H9 (cell line): ENCODE results near the gene MYO1E. TPM values are rescaled to one million over a fixed set of nuclear protein-coding genes. Genes with fewer than 3 reads are reported as not detected.

Experiments used
- DNase-seq: peaks from one replicate; pipeline ENCODE4 v3.0.0-alpha.2; 2017
- H2AFZ ChIP-seq: one replicate; pipeline ENCODE4 v1.6.1; 2013; ENCODE audit warnings: mild to moderate bottlenecking, low read length, control low read depth, moderate library complexity
- H2AK5ac ChIP-seq: 2 replicates; pipeline ENCODE4 v1.6.1; 2013; ENCODE audit warnings: low read length, control low read depth, mixed read lengths; ENCODE audit not compliant: insufficient read length
- H2BK120ac ChIP-seq: one replicate; pipeline ENCODE4 v1.6.1; 2013; ENCODE audit warnings: low read depth, mild to moderate bottlenecking, low read length, control low read depth, inconsistent platforms; ENCODE audit not compliant: poor library complexity, severe bottlenecking
- H2BK12ac ChIP-seq: 2 replicates; pipeline ENCODE4 v1.6.1; 2013; ENCODE audit warnings: low read length, control low read depth, mixed read lengths, low read depth; ENCODE audit not compliant: insufficient read length
- H2BK15ac ChIP-seq: 2 replicates; pipeline ENCODE4 v1.6.1; 2013; ENCODE audit warnings: low read depth, low read length, control low read depth
- H2BK20ac ChIP-seq: one replicate; pipeline ENCODE4 v1.6.1; 2013; ENCODE audit warnings: low read depth, mild to moderate bottlenecking, low read length, control low read depth, inconsistent platforms; ENCODE audit not compliant: poor library complexity, severe bottlenecking
- H2BK5ac ChIP-seq: 2 replicates; pipeline ENCODE4 v1.6.1; 2013; ENCODE audit warnings: low read length, control low read depth, mixed read lengths; ENCODE audit not compliant: insufficient read length
- H3K14ac ChIP-seq: 2 replicates; pipeline ENCODE4 v1.6.1; 2013; ENCODE audit warnings: low read length, control low read depth; ENCODE audit not compliant: insufficient read depth
- H3K18ac ChIP-seq: 2 replicates; pipeline ENCODE4 v1.6.1; 2013; ENCODE audit warnings: low read depth, mild to moderate bottlenecking, mixed read lengths, low read length, control low read depth; ENCODE audit not compliant: insufficient read length
- H3K23ac ChIP-seq: 2 replicates; pipeline ENCODE4 v1.6.1; 2013; ENCODE audit warnings: low read length, control low read depth, mixed read lengths, low read depth; ENCODE audit not compliant: insufficient read length
- H3K23me2 ChIP-seq: 2 replicates; pipeline ENCODE4 v1.6.1; 2013; ENCODE audit warnings: low read depth, mild to moderate bottlenecking, mixed read lengths, low read length, control low read depth; ENCODE audit not compliant: insufficient read length, poor library complexity, severe bottlenecking
- H3K27ac ChIP-seq: 2 replicates; pipeline ENCODE4 v1.5.1; 2013; ENCODE audit warnings: low read length, control low read depth, mixed read lengths, low read depth; ENCODE audit not compliant: insufficient read length
- H3K27me3 ChIP-seq: 2 replicates; pipeline ENCODE4 v1.6.1; 2013; ENCODE audit warnings: low read length, control low read depth, inconsistent platforms; ENCODE audit not compliant: insufficient read depth
- H3K4ac ChIP-seq: 2 replicates; pipeline ENCODE4 v1.6.1; 2013; ENCODE audit warnings: low read depth, mild to moderate bottlenecking, control low read depth, inconsistent platforms, low read length, moderate library complexity
- H3K4me1 ChIP-seq: 2 replicates; pipeline ENCODE4 v1.6.1; 2013; ENCODE audit warnings: low read length, control low read depth, inconsistent platforms; ENCODE audit not compliant: insufficient read depth
- H3K4me2 ChIP-seq: 2 replicates; pipeline ENCODE4 v1.6.1; 2013; ENCODE audit warnings: low read length, control low read depth, mixed read lengths; ENCODE audit not compliant: insufficient read length, insufficient read depth
- H3K56ac ChIP-seq: 2 replicates; pipeline ENCODE4 v1.6.1; 2013; ENCODE audit warnings: low read depth, mild to moderate bottlenecking, mixed read lengths, low read length, control low read depth; ENCODE audit not compliant: insufficient read length
- H3K79me1 ChIP-seq: 2 replicates; pipeline ENCODE4 v1.6.1; 2013; ENCODE audit warnings: low read depth, mild to moderate bottlenecking, moderate library complexity, low read length, control low read depth, inconsistent platforms; ENCODE audit not compliant: insufficient read depth, poor library complexity, severe bottlenecking
- H3K79me2 ChIP-seq: 2 replicates; pipeline ENCODE4 v1.6.1; 2013; ENCODE audit warnings: low read length, control low read depth, inconsistent platforms; ENCODE audit not compliant: insufficient read depth
- H3K9ac ChIP-seq: 2 replicates; pipeline ENCODE4 v1.6.1; 2013; ENCODE audit warnings: low read length, control low read depth, mixed read lengths; ENCODE audit not compliant: insufficient read length; ENCODE audit errors: extremely low read depth
- H3K9me3 ChIP-seq: one replicate; pipeline ENCODE4 v1.6.1; 2013; ENCODE audit warnings: low read depth, low read length, inconsistent platforms; ENCODE audit not compliant: control insufficient read depth
- H3T11ph ChIP-seq: one replicate; pipeline ENCODE4 v1.6.1; 2013; ENCODE audit warnings: mild to moderate bottlenecking, low read length, control low read depth, inconsistent platforms
- H4K20me1 ChIP-seq: one replicate; pipeline ENCODE4 v1.6.1; 2013; ENCODE audit not compliant: control insufficient read depth, insufficient read length, insufficient read depth
- H4K5ac ChIP-seq: 2 replicates; pipeline ENCODE4 v1.6.1; 2013; ENCODE audit warnings: low read depth, mild to moderate bottlenecking, mixed read lengths, low read length, control low read depth; ENCODE audit not compliant: insufficient read length
- H4K8ac ChIP-seq: replicated peaks from 2 replicates; pipeline ENCODE4 v1.6.1; 2013; ENCODE audit warnings: low read length, control low read depth, mixed read lengths, low read depth; ENCODE audit not compliant: insufficient read length
- H4K91ac ChIP-seq: 2 replicates; pipeline ENCODE4 v1.6.1; 2013; ENCODE audit warnings: low read depth, mild to moderate bottlenecking, moderate library complexity, mixed read lengths, low read length, control low read depth; ENCODE audit not compliant: insufficient read length
- H3K27ac Mint-ChIP-seq, 3 experiments: 2 replicates in 2 of 3; 3 replicates in 1 of 3; pipeline ENCODE4 v1.8.0; 2020 to 2021; ENCODE audit warnings: mixed read lengths in 3 of 3, mild to moderate bottlenecking in 1 of 3, moderate library complexity in 1 of 3
- H3K27me3 Mint-ChIP-seq: 2 replicates; pipeline ENCODE4 v1.8.0; 2021; ENCODE audit warnings: low read depth, mild to moderate bottlenecking, moderate library complexity, mixed read lengths
- H3K36me3 Mint-ChIP-seq, 3 experiments: 2 replicates in 2 of 3; 3 replicates in 1 of 3; pipeline ENCODE4 v1.8.0; 2020 to 2021; ENCODE audit warnings: low read depth in 3 of 3, mixed read lengths in 3 of 3; ENCODE audit not compliant: insufficient read depth in 1 of 3
- H3K4me1 Mint-ChIP-seq, 2 experiments: 2 replicates each; pipeline ENCODE4 v1.8.0; 2020; ENCODE audit warnings: mixed read lengths in 2 of 2
- H3K4me3 Mint-ChIP-seq, 2 experiments: 2 replicates in 1 of 2; 3 replicates in 1 of 2; pipeline ENCODE4 v1.8.0; 2020 to 2021; ENCODE audit warnings: mild to moderate bottlenecking in 2 of 2, mixed read lengths in 2 of 2, moderate library complexity in 1 of 2
- H3K9me3 Mint-ChIP-seq, 2 experiments: 2 replicates in 1 of 2; 3 replicates in 1 of 2; pipeline ENCODE4 v1.8.0; 2020; ENCODE audit warnings: mild to moderate bottlenecking in 2 of 2, mixed read lengths in 2 of 2, moderate library complexity in 1 of 2
- WGBS: extraction: QIAGEN DNeasy Blood & Tissue Kit; methylation state at CpG from one replicate; pipeline ENCODE4 v1.1.7; 2013; ENCODE audit warnings: missing lambda C conversion rate, low lambda C conversion rate, mixed read lengths; ENCODE audit not compliant: insufficient read length; ENCODE audit errors: extremely low coverage; 5-methylcytosine and 5-hydroxymethylcytosine counted together
- total RNA-seq: library from RNA; stranded (reverse); gene quantifications from 2 replicates; pipeline ENCODE4 v1.2.1, GENCODE V29; 2021
- TF ChIP-seq, protein P1 (sequence below): fragments of 200-600 bp; sonication (generic); conservative IDR thresholded peaks from 3 replicates; pipeline ENCODE4 v1.8.0; 2021; ENCODE audit warnings: antibody characterized with exemption, mild to moderate bottlenecking

Gene MYO1E
- total RNA-seq, 1 experiment from 2014 or later = 235 TPM

DNA sequence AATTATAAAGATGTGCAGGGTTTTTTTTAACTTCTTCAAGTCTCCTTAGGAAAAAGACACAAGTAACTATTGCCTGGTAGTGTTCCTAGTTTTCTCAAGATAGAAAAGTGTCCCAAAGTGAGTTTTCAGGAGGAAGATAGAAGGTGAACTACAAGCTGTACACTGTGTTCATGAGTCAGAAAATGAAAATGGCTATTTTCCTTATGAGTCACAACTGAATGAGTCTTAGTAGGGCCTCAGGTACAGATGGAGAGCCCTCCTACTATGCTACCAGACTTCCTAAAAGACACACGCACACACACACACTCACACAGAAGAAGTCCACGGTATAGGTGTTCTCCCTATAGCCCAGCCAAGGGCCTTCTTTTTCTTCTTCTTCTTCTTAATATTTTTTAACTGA lies 3.1 kb downstream of the MYO1E start:
- H3K27ac ChIP-seq = no peak overlapping the region
- no peak overlapping the region for H2BK5ac ChIP-seq
- no peak overlapping the region for H2BK120ac ChIP-seq
- no CpG with 5 or more reads among the region's 2 CpGs for WGBS
- H3K9me3 ChIP-seq = no peaks in the 10 kb centered on the region
- H2AFZ ChIP-seq = no peak overlapping the region
- Mint-ChIP-seq H3K4me3 (no peak overlapping the region), H3K4me1 (peaks cover 24 to 39% of the 10 kb centered on the region in 2 experiments), H3K27me3 (peaks cover 2% of the 10 kb centered on the region), H3K9me3 (peaks cover 2 to 3% of the 10 kb centered on the region in 2 experiments; a peak in 4 of 5 replicates), H3K36me3 (peaks cover 2 to 26% (median 9%) of the 10 kb centered on the region in 3 experiments; a peak in 6 of 7 replicates), H3K27ac (no peak overlapping the region)
- no peak overlapping the region for H3K23ac ChIP-seq
- H3K27me3 ChIP-seq = no peaks in the 10 kb centered on the region; the same call in 1 of the 2 replicates
- no peak overlapping the region for H2BK12ac ChIP-seq
- H3K4me2 ChIP-seq = no peak overlapping the region
- no peak overlapping the region for H4K8ac ChIP-seq
- no peak overlapping the region for H3T11ph ChIP-seq
- H3K4ac ChIP-seq = no peak overlapping the region
- H3K18ac ChIP-seq = no peak overlapping the region
- no peak overlapping the region for H4K91ac ChIP-seq
- no peak overlapping the region for H3K14ac ChIP-seq
- H4K20me1 ChIP-seq = no peaks in the 10 kb centered on the region
- no peak overlapping the region for H2BK20ac ChIP-seq
- H2AK5ac ChIP-seq = no peak overlapping the region
- peaks cover 6% of the 10 kb centered on the region for H3K79me1 ChIP-seq
- no peak overlapping the region for H2BK15ac ChIP-seq
- H3K79me2 ChIP-seq = peaks cover 9% of the 10 kb centered on the region; the same call in 1 of the 2 replicates
- no peaks in the 10 kb centered on the region for H3K4me1 ChIP-seq
- peaks cover 15% of the 10 kb centered on the region for H3K23me2 ChIP-seq
- H3K56ac ChIP-seq = no peak overlapping the region
- no peak for DNase-seq
- no peak overlapping the region for H3K9ac ChIP-seq
- TF ChIP-seq, protein P1, sequence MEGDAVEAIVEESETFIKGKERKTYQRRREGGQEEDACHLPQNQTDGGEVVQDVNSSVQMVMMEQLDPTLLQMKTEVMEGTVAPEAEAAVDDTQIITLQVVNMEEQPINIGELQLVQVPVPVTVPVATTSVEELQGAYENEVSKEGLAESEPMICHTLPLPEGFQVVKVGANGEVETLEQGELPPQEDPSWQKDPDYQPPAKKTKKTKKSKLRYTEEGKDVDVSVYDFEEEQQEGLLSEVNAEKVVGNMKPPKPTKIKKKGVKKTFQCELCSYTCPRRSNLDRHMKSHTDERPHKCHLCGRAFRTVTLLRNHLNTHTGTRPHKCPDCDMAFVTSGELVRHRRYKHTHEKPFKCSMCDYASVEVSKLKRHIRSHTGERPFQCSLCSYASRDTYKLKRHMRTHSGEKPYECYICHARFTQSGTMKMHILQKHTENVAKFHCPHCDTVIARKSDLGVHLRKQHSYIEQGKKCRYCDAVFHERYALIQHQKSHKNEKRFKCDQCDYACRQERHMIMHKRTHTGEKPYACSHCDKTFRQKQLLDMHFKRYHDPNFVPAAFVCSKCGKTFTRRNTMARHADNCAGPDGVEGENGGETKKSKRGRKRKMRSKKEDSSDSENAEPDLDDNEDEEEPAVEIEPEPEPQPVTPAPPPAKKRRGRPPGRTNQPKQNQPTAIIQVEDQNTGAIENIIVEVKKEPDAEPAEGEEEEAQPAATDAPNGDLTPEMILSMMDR = no peak
- H4K5ac ChIP-seq = no peak overlapping the region
